B cell (primary cell): ENCODE data around the gene PAQR5. TPM values are rescaled to one million over a fixed set of nuclear protein-coding genes. Genes with fewer than 3 reads are reported as not detected.

ENCODE experiments used
- ATAC-seq: fragments of 200-7000 bp; cut with Tn5 transposase; one replicate; pipeline ENCODE4 v1.10.0; 2021; ENCODE audit warnings: low read depth, mild to moderate bottlenecking, moderate number of reproducible peaks, moderate library complexity
- CTCF ChIA-PET: fragments of 350-600 bp; sonication (Branson Sonifier 250); formaldehyde crosslinking; loops from one replicate; lab custom pipeline; 2021; ENCODE audit warnings: antibody characterized with exemption, inconsistent platforms; lab: Charles Lee
- POLR2A ChIA-PET: fragments of 350-600 bp; sonication (Branson Sonifier 250); formaldehyde crosslinking; loops from one replicate; lab custom pipeline; 2021; ENCODE audit warnings: antibody characterized with exemption; lab: Charles Lee
- DNase-seq: peaks from one replicate; pipeline ENCODE4 v3.0.0; 2013
- H2AFZ ChIP-seq: 2 replicates; pipeline ENCODE4 v1.6.1; 2012; ENCODE audit warnings: mild to moderate bottlenecking, low read depth, low read length; ENCODE audit not compliant: insufficient read depth, poor library complexity, severe bottlenecking
- H3K27ac ChIP-seq, 2 donors: 1 replicate in 1 of 2; 2 replicates in 1 of 2; pipeline ENCODE4 v1.5.1; 2012 to 2013; ENCODE audit warnings: low read length in 2 of 2, mild to moderate bottlenecking in 2 of 2, moderate library complexity in 1 of 2
- H3K27me3 ChIP-seq, 4 experiments: fragments of 200-600 bp in 1 of 4; sonication (generic) in 1 of 4; replicated peaks in 1 of 4; 1 replicate in 2 of 4; 2 replicates in 2 of 4; pipeline versions ENCODE4 v1.6.1 to v1.7.0; 2013 to 2016; ENCODE audit warnings: low read length in 3 of 4, mild to moderate bottlenecking in 2 of 4, mixed read lengths in 1 of 4, moderate library complexity in 1 of 4; ENCODE audit not compliant: insufficient read depth in 4 of 4, control insufficient read depth in 3 of 4; ENCODE audit errors: control extremely low read depth in 1 of 4
- H3K36me3 ChIP-seq, 2 experiments: replicated peaks in 1 of 2; 1 replicate in 1 of 2; 2 replicates in 1 of 2; pipeline versions ENCODE4 v1.6.1 to v1.7.1; 2013; ENCODE audit warnings: low read length in 1 of 2; ENCODE audit not compliant: insufficient read depth in 2 of 2, control insufficient read depth in 1 of 2; ENCODE audit errors: control extremely low read depth in 1 of 2, extremely low read depth in 1 of 2
- H3K4me1 ChIP-seq, 2 donors: fragments of 200-600 bp in 1 of 2; sonication (generic) in 1 of 2; 1 replicate in 1 of 2; 2 replicates in 1 of 2; pipeline versions ENCODE4 v1.5.1 to v1.6.1; 2013 to 2017; ENCODE audit warnings: low read length in 2 of 2; ENCODE audit not compliant: control insufficient read depth in 2 of 2, insufficient read depth in 2 of 2
- H3K4me2 ChIP-seq: replicated peaks from 2 replicates; pipeline ENCODE3; 2012; ENCODE audit warnings: mild to moderate bottlenecking, low read depth, low read length; ENCODE audit not compliant: poor library complexity, severe bottlenecking
- H3K4me3 ChIP-seq, 5 experiments: fragments of 200-600 bp in 1 of 5; sonication (generic) in 1 of 5; 1 replicate in 3 of 5; 2 replicates in 2 of 5; pipeline versions ENCODE4 v1.5.1 to v1.7.0; 2011 to 2016; ENCODE audit warnings: low read length in 4 of 5, mild to moderate bottlenecking in 4 of 5, low read depth in 2 of 5, control low read depth in 1 of 5, moderate library complexity in 1 of 5; ENCODE audit not compliant: insufficient read depth in 1 of 5; ENCODE audit errors: control extremely low read depth in 1 of 5, extremely low read depth in 1 of 5
- H3K79me2 ChIP-seq: fragments of 200-600 bp; sonication (generic); one replicate; pipeline ENCODE4 v1.6.0; 2016; ENCODE audit warnings: low read length; ENCODE audit not compliant: control insufficient read depth, insufficient read depth
- H3K9ac ChIP-seq: fragments of 200-600 bp; sonication (generic); 2 replicates; pipeline ENCODE4 v1.6.1; 2017; ENCODE audit warnings: mild to moderate bottlenecking, low read length, moderate library complexity
- H3K9me3 ChIP-seq, 3 donors: one replicate each; pipeline versions ENCODE4 v1.6.1 to v1.7.1; 2013; ENCODE audit warnings: low read length in 2 of 3; ENCODE audit not compliant: control insufficient read depth in 2 of 3, insufficient read depth in 1 of 3; ENCODE audit errors: control extremely low read depth in 1 of 3
- H4K20me1 ChIP-seq: 2 replicates; pipeline ENCODE4 v1.6.0; 2012; ENCODE audit warnings: mild to moderate bottlenecking, low read length; ENCODE audit not compliant: insufficient read depth, control insufficient read depth, poor library complexity, severe bottlenecking
- H3K27ac Mint-ChIP-seq: one replicate; pipeline ENCODE4 v1.8.0; 2021; ENCODE audit warnings: mixed read lengths
- H3K27me3 Mint-ChIP-seq: one replicate; pipeline ENCODE4 v1.8.0; 2021; ENCODE audit warnings: mixed read lengths
- H3K4me1 Mint-ChIP-seq: one replicate; pipeline ENCODE4 v1.8.0; 2021; ENCODE audit warnings: mixed read lengths
- H3K4me3 Mint-ChIP-seq: one replicate; pipeline ENCODE4 v1.8.0; 2021; ENCODE audit warnings: mixed read lengths
- H3K9me3 Mint-ChIP-seq: one replicate; pipeline ENCODE4 v1.8.0; 2022; ENCODE audit warnings: mixed read lengths; ENCODE audit not compliant: insufficient read depth
- EZH2 ChIP-seq: IDR thresholded peaks from 2 replicates; pipeline ENCODE4 v1.6.1; 2012; ENCODE audit warnings: borderline replicate concordance, low read depth, mild to moderate bottlenecking, moderate library complexity, low read length; ENCODE audit not compliant: insufficient read depth, poor library complexity, severe bottlenecking
- WGBS: methylation state at CpG from one replicate; pipeline ENCODE4 v1.1.5; 2013; ENCODE audit warnings: missing lambda C conversion rate; ENCODE audit not compliant: insufficient coverage; 5-methylcytosine and 5-hydroxymethylcytosine counted together
- intact Hi-C: fragments of 100-400 bp; cut with micrococcal nuclease; formaldehyde crosslinking; loops from one replicate; pipeline ENCODE4 v1.10.0; 2022
- polyA plus RNA-seq: library from polyadenylated mRNA; depleted of rRNA; stranded (reverse); fragments of >200 nt; gene quantifications from 2 replicates; pipeline ENCODE4 v1.2.3, GENCODE V29; 2012
- total RNA-seq, 2 donors: library from RNA; stranded (reverse); fragments of 120-200 nt in 1 of 2; gene quantifications; 1 replicate in 1 of 2; 2 replicates in 1 of 2; pipeline versions ENCODE4 v1.2.3 to v1.2.4, GENCODE V29; 2013 to 2022
- TF ChIP-seq, protein P1 (sequence below): fragments of 200-600 bp; IDR thresholded peaks from one replicate; pipeline ENCODE4 v1.8.0; 2022; ENCODE audit warnings: antibody characterized with exemption, mild to moderate bottlenecking

Gene PAQR5
- total and polyA plus RNA-seq, 2 donors (not counting 1 experiment from before 2014, with no cell fraction given) = not detected

DNA sequence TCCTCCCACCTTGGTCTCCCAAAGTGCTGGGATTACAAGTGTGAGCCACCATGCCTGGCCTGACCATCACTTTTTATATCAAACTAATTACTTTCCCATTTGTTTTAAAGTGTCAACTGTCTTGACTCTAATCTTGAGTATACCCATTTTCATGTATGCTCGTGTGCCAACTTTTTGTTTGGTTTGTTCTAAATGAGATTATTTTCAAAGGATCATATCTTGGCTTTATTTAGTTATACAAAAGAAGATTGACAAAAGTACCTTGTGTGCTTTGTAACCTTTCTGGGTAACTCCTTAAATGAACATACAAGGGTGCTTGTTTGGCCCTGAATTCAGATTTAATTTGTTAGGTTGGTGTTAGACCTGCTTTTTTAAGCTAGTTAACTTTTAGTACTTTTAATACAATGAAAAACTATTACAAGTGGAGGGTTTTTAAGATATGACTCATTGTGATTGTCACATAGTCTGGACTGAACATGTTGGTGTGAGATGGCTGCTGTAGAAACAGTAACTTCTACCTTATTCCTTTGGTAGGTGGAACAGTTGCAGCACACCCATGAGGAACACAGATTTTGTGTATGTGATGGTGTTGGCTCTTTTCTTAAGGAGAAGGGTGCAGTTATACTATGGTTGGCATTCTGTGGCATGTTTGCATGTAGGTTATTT, 126.2 kb downstream of the PAQR5 start:
- WGBS = no CpG with 5 or more reads among the region's 1 CpG
- Histone ChIP-seq H3K4me2 (no peak overlapping the region), H3K27ac (no peak overlapping the region), H2AFZ (no peak overlapping the region), H3K4me1 (no peaks in the 10 kb centered on the region), H3K9ac (no peak overlapping the region), H3K9me3 (no peaks in the 10 kb centered on the region), H3K4me3 (no peak overlapping the region), H3K27me3 (no peaks in the 10 kb centered on the region), H3K36me3 (peaks cover 0 to 1% of the 10 kb centered on the region in 2 experiments), H4K20me1 (no peaks in the 10 kb centered on the region), H3K79me2 (no peaks in the 10 kb centered on the region)
- no peak for TF ChIP-seq EZH2
- TF ChIP-seq, protein P1, sequence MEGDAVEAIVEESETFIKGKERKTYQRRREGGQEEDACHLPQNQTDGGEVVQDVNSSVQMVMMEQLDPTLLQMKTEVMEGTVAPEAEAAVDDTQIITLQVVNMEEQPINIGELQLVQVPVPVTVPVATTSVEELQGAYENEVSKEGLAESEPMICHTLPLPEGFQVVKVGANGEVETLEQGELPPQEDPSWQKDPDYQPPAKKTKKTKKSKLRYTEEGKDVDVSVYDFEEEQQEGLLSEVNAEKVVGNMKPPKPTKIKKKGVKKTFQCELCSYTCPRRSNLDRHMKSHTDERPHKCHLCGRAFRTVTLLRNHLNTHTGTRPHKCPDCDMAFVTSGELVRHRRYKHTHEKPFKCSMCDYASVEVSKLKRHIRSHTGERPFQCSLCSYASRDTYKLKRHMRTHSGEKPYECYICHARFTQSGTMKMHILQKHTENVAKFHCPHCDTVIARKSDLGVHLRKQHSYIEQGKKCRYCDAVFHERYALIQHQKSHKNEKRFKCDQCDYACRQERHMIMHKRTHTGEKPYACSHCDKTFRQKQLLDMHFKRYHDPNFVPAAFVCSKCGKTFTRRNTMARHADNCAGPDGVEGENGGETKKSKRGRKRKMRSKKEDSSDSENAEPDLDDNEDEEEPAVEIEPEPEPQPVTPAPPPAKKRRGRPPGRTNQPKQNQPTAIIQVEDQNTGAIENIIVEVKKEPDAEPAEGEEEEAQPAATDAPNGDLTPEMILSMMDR = no peak
- ChIA-PET POLR2A (no interaction called here), CTCF (no interaction called here)
- Mint-ChIP-seq H3K27me3 (no peaks in the 10 kb centered on the region), H3K4me1 (no peaks in the 10 kb centered on the region), H3K9me3 (no peaks in the 10 kb centered on the region), H3K27ac (no peak overlapping the region), H3K4me3 (no peak overlapping the region)
- no peak for ATAC-seq
- intact Hi-C loops = no loop called here
- DNase-seq = no peak

DNA sequence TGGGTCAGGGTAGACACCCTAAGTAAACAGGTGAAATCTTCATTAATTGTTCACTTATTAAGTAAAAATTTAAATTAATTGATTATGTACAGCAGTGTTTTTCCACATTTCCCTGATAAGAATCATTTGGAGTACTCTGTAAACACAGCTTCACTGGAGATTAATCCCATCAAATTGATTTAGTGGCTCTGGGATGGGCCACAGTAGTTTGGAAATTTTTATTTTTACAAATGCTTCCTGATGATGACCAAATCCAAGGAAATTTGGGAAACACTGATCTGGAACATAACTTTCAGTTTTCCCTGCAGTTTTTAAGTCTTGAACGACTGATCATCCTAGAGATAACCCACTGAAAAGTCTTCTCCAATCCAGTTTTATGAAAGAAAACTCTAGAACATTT, 135.1 kb downstream of the PAQR5 start:
- H2AFZ ChIP-seq = no peak overlapping the region
- H3K27ac ChIP-seq = no peak overlapping the region
- no peaks in the 10 kb centered on the region for H4K20me1 ChIP-seq
- H3K9me3 ChIP-seq = no peaks in the 10 kb centered on the region
- Mint-ChIP-seq H3K4me1 (no peaks in the 10 kb centered on the region), H3K4me3 (no peak overlapping the region), H3K27ac (no peak overlapping the region), H3K9me3 (no peaks in the 10 kb centered on the region), H3K27me3 (no peaks in the 10 kb centered on the region)
- H3K9ac ChIP-seq = no peak overlapping the region
- no peak overlapping the region for H3K4me2 ChIP-seq
- intact Hi-C loops = no loop called here
- ATAC-seq (no peak), DNase-seq (no peak)
- 83% methylated on average over 1 of the region's 1 CpG for WGBS
- H3K36me3 ChIP-seq = peaks cover 0 to 1% of the 10 kb centered on the region in 2 experiments
- CTCF ChIA-PET = no interaction called here
- H3K4me1 ChIP-seq = no peaks in the 10 kb centered on the region
- H3K27me3 ChIP-seq = no peaks in the 10 kb centered on the region
- POLR2A ChIA-PET = no interaction called here
- H3K4me3 ChIP-seq = no peak overlapping the region
- TF ChIP-seq, protein P1 = no peak
- TF ChIP-seq EZH2 = no peak
- H3K79me2 ChIP-seq = no peaks in the 10 kb centered on the region
